GM12872 (cell line): ENCODE data around the gene ANKRD28.

ENCODE experiments used
- TF ChIP-seq, protein P1 (sequence below): IDR thresholded peaks from 3 replicates; pipeline ENCODE4 v1.5.1; 2011; ENCODE audit warnings: low read depth, mild to moderate bottlenecking, low read length, moderate library complexity; ENCODE audit not compliant: insufficient read depth

Gene ANKRD28

DNA sequence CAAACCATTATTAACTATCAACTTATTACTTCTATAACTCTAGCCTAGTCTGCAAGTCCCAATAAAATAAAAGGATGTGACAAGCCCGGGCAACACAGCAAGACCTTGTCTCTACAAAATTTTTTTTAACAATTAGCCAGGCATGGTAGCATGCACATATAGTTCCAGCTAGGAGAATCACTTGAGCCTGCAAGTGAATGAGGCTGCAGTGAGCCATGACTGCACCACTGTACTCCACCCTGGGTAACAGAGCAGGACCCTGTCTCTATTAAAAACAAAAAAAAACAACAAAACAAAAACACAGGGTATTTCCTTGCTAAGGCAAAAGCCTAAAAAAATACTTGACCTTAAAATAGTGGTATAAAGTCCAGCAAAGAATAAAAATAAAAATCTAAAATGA is 31.4 kb downstream of the ANKRD28 start:
- TF ChIP-seq, protein P1, sequence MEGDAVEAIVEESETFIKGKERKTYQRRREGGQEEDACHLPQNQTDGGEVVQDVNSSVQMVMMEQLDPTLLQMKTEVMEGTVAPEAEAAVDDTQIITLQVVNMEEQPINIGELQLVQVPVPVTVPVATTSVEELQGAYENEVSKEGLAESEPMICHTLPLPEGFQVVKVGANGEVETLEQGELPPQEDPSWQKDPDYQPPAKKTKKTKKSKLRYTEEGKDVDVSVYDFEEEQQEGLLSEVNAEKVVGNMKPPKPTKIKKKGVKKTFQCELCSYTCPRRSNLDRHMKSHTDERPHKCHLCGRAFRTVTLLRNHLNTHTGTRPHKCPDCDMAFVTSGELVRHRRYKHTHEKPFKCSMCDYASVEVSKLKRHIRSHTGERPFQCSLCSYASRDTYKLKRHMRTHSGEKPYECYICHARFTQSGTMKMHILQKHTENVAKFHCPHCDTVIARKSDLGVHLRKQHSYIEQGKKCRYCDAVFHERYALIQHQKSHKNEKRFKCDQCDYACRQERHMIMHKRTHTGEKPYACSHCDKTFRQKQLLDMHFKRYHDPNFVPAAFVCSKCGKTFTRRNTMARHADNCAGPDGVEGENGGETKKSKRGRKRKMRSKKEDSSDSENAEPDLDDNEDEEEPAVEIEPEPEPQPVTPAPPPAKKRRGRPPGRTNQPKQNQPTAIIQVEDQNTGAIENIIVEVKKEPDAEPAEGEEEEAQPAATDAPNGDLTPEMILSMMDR: no peak

DNA sequence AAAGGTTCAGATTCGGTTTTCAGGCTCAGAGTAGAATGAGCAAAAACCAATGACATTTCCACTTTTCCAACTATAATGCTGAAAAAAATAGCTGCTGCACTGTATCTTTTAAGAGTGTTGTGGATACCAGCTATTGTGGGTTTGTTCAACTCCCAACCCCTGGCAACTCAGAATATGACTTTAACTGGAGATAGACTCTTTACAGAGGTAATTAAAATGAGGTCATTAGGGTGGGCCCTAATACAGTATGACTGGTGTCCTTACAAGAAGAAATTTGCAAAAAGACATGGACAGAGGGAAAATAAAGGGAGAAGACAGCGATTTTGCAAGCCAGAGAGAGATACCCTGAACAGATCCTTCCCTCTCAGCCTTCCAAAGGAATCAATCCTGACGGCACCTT is 39.5 kb downstream of the ANKRD28 start:
- TF ChIP-seq, protein P1: no peak

DNA sequence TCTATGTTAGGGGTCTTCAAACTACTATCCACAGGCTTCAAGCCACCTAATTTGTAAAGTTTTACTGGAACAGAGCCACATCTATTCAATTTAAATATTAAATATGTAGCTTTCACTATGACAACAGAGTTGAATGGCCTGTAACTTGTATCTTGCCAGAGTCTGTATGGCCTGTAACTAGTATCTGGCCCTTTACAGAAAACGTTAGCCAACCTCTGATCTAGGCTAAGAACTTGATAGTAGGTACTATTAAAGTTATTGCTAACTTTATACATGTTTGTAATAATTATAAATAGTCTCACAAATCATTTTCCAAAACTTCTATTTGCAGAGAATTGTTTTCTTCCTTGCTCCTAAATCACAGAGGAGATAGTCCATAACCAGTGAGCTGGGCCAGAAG is 40.0 kb downstream of the ANKRD28 start:
- TF ChIP-seq, protein P1: no peak

DNA sequence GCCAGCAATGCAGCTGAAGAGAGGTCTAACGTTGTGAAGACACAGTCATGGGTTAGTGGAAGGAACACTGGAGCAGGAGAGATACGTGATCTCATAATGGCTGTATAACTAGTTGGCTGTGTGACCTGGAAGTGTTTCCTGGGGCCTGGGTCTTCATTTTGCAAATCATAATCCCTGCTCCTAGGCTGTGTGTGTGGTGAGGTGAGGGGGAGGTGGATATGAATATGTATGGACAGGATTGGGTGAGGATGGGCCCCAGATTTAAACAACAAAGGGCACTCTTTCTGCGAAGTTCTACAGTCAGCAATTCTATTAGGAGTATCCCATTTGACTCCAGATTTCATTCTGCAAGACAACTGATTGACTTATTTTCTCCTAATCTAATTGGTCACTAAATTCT is 41.3 kb downstream of the ANKRD28 start:
- TF ChIP-seq, protein P1: no peak

DNA sequence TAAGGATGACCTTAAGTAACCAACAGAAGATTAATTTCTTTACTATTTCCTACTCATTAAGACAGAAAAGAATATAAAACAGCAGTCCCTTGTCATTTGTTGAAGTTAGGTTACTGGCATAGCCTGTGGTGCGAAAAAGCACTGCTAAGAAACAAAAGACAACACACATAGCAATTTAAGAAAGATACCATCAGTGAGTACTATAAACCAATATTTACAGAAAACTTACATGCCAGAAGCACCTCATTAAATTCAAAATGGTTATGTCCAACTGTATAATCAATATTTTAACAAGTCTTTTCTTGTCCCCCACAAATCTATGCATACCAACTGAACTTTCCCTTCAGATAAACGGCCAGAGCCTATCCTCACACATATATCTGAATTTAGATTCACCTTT is 42.0 kb downstream of the ANKRD28 start:
- TF ChIP-seq, protein P1: no peak

DNA sequence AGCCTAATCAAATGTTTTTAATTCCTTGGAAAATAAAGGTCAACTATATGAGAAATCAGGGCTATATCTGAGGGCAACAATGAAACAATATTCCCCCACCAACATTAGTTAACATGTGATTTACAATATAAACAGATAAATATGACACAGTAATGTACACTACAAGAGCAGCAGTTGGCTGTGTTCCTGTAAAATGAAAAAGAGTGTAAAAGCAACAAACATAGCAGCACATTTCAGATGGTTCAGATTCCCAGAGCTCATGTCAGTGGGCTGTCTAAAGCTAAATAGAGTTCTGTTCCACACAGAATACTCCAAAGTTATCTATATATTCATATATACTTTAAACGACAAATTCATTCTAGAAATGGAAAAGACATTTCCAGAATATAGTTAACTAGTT is 42.6 kb downstream of the ANKRD28 start:
- TF ChIP-seq, protein P1: no peak

DNA sequence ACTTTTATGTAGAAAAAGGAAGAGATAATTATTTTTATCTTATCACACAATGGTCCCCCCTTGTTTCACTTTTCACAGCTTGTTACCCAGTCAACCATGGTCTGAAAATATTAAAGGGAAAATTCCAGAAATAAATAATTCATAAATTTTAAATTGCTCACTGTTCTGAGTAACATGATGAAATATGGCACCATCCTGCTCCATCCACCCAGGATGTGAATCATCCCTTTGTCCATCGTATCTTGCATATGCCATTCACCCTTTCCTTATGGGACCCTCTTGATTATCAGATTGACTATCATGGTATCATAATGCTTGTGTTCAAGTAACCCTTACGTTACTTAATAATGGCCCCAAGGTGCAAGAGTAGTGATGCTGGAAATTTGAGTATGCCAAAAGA is 43.7 kb downstream of the ANKRD28 start:
- TF ChIP-seq, protein P1: no peak

DNA sequence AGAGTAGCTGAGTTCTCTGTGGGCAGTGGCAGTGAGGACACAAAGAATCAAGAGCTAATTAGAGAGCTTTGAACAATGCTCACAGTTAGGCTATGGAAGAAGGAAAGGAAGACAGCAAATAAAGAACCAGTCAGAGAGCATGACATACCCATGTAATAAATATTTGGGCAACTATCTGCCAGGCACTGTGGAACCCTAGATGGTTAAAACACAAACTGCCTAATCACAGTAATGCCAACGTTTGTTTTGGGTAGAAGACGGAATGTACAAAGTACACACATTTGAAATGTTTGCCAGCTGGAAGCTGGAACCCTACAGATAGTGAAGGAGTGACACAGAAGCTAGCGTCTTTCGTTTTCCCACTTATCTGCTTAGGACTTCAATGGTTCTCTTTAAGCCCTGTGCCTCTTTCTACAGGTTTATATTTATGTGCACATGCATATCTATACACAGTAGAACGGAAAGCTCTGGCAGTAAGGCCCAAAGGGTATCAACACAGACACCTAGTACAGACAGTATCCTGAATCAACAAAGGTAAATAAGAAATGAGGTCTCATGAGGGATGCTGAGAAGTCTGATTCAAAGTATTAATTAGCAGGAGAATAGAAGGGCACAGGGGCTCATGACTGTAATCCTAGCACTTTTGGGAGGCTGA is 44.6 kb downstream of the ANKRD28 start:
- TF ChIP-seq, protein P1: no peak
